Measurements from ENCODE around the gene OAS3. TPM values are rescaled to one million over a fixed set of nuclear protein-coding genes. Genes with fewer than 3 reads are reported as not detected.
A peak's percentile ranks its signal among the peaks of the same experiment; 100 is the strongest.
"Not testable (repeated sequence)": the region's sequence is repeated elsewhere in the genome, so short reads cannot be mapped to it uniquely, and the experiment has no call there.

OAS3 gene
- total RNA-seq, 2 donors from 2014 or later: 21.8 to 76.6 TPM

DNA sequence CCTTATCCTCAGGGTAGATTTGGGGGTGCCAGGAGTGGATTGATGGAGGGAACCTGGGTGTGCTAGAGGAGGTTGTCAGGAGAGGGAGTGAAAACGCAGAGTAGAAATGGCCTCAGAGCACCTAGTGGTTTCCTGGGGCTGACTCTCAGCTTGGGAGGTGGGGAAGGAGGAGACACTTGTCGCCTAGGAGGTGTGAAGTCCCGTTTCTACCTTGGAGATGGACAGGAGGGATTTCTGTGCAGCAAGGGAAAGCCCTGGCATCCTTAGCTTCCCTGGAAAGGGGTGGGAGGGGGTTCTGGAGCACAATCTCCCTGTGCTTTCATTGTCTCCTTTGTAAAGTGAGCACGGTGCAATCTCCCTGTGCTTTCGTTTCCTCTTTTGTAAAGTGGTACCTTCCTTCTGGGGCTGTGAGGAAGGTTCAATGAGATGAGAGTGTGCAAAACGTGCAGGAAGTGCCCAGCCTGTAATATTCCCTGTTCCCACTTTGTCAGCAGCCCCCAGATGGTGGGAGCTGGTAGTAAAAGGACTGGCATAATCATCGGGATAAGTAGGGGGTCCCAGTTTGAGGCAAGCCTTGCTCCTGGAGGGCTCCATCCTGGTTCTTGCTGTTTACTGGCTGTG is 1.6 kb downstream of the OAS3 start:
- ATAC-seq (peak in 1 of 2 donors; percentile 52), DNase-seq (ENCODE audit: low spot score in 2 of 2) (peak in 1 of 2 donors; percentile 21)
- H3K36me3 Mint-ChIP-seq: peaks cover 11 to 27% of the 10 kb centered on the region in 2 donors
- H3K27ac Mint-ChIP-seq: peak overlapping the region; percentile 85 to 86
- no peaks in the 10 kb centered on the region for H3K9me3 Mint-ChIP-seq

DNA sequence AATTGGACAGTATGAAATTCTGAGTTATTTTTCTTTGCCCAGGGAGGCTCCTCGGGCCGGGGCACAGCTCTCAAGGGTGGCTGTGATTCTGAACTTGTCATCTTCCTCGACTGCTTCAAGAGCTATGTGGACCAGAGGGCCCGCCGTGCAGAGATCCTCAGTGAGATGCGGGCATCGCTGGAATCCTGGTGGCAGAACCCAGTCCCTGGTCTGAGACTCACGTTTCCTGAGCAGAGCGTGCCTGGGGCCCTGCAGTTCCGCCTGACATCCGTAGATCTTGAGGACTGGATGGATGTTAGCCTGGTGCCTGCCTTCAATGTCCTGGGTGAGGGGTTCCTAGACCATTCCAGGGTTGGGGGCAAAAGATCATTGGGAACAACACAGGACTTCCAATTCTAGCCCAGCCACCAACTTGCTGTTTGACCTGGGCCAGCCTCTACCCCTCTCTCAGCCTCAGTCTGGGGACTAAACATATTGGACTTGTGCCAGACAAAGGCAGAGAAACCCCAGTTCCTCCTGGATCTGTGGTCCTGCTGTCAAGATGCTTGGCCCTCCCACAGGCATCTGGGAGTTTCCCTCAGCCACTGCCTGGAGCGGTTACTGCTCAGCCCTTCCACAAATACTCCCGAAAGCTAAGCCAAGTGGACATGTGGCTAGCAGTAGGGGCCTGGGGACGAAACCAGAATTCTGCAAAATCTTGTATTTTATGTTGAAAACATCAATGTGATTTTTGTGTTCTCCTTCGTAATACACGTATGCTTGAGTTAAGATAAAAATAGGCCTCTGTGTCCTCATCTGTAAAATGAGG is 3.5 kb downstream of the OAS3 start:
- ATAC-seq (no peak), DNase-seq (ENCODE audit: low spot score in 2 of 2) (no peak)
- peaks cover 11 to 34% of the 10 kb centered on the region in 2 donors for H3K36me3 Mint-ChIP-seq
- no peak overlapping the region for H3K27ac Mint-ChIP-seq
- H3K9me3 Mint-ChIP-seq: no peaks in the 10 kb centered on the region

DNA sequence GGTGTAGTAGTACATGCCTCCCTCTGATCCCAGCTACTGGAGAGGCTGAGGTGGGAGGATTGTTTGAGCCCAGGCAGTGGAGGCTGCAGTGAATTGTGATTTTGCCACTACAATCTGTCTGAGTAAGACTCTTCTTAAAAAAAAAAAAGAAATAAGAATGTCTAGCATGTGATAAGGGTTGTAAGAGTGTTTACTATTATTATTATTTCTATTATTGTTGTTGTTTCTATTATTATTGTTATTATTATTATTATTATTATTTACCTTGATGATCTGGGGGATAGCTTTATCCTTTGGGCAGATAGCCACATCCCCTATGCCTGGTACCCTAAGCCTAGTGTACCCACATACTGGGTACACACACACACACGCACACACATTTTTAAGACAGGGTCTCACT is 4.3 kb downstream of the OAS3 start:
- no peaks in the 10 kb centered on the region for H3K9me3 Mint-ChIP-seq
- H3K27ac Mint-ChIP-seq: no peak overlapping the region
- DNase-seq (ENCODE audit: low spot score in 2 of 2): no peak
- H3K36me3 Mint-ChIP-seq: peaks cover 11 to 42% of the 10 kb centered on the region in 2 donors
- ATAC-seq: no peak

DNA sequence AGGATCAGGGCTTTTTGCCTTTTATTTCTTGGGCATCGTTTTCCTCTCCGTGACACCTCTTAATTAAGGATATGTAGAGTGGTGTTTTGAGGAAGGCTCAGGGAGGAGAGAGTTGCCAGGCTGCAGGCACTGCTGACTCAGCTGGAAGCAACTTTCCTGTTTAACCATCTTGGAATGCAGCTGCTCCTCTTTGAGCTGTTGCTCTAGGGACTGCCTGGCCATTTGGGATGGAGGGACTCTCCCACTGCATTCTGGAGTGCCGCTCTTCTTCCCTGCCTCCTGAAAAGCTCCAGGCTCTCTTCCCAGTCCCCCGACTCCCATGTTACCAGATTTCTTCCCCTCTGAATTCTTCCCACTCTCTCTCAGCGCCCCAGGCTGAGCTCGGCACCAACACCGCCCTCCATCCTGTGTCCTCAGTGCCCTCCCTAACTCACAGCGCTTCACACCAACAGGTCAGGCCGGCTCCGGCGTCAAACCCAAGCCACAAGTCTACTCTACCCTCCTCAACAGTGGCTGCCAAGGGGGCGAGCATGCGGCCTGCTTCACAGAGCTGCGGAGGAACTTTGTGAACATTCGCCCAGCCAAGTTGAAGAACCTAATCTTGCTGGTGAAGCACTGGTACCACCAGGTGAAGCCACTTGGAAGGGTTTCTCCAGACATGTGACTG is 5.9 kb downstream of the OAS3 start:
- ATAC-seq: no peak
- DNase-seq (ENCODE audit: low spot score in 2 of 2): no peak
- Mint-ChIP-seq H3K36me3 (peaks cover 0 to 30% of the 10 kb centered on the region in 2 donors), H3K27ac (peak overlapping the region in 1 of 2 donors; percentile 9), H3K9me3 (no peaks in the 10 kb centered on the region)

DNA sequence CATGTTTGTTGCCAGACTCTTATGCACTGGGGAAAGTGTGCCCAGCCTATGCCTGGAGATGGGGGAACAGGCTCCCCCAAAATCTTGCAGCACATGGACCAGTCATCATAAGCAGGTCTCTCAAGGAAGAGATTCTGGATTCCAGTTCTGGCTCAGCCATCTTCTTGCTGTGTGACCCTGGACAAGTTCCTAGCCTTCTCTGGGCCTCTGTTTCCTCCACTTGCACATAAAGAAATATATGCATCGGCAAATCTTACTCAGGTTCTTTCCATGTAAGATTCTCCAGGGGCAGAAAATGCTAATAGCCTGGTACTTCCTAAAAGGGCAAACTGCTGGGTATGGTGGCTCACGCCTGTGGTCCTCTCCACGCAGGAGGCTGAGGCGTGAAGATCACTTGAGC is 7.2 kb downstream of the OAS3 start:
- no peaks in the 10 kb centered on the region for H3K9me3 Mint-ChIP-seq
- peaks cover 5 to 35% of the 10 kb centered on the region in 2 donors for H3K36me3 Mint-ChIP-seq
- DNase-seq (ENCODE audit: low spot score in 2 of 2) (no peak), ATAC-seq (no peak)
- H3K27ac Mint-ChIP-seq: no peak overlapping the region

DNA sequence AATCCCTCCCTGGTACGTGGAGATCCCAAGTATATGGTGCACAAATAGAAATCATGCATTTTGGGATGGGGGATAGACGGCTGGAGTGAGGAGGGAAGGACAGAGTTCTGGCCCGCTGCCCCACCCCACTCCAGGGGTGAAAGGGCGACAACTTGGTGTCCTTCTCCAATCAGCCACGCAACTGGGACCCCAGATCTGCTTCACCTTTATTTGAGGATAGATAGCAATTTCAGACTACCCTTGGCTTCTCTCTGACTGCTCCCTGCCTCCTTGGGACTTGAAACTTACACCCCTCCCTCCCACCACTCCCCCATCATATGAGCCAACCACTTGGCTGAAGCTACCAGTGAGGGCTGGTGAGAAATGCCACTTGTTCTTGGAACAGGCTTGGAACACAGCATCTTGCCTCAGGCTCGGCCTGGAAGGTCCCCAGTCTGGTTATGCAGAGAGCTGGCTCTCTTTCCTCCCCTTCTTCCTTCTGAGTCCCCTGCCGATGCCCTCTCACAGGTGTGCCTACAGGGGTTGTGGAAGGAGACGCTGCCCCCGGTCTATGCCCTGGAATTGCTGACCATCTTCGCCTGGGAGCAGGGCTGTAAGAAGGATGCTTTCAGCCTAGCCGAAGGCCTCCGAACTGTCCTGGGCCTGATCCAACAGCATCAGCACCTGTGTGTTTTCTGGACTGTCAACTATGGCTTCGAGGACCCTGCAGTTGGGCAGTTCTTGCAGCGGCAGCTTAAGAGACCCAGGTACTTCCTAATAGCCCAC is 8.1 kb downstream of the OAS3 start:
- ATAC-seq: no peak
- Mint-ChIP-seq H3K36me3 (peaks cover 5 to 36% of the 10 kb centered on the region in 2 donors), H3K9me3 (no peaks in the 10 kb centered on the region), H3K27ac (no peak overlapping the region)
- DNase-seq (ENCODE audit: low spot score in 2 of 2): no peak

DNA sequence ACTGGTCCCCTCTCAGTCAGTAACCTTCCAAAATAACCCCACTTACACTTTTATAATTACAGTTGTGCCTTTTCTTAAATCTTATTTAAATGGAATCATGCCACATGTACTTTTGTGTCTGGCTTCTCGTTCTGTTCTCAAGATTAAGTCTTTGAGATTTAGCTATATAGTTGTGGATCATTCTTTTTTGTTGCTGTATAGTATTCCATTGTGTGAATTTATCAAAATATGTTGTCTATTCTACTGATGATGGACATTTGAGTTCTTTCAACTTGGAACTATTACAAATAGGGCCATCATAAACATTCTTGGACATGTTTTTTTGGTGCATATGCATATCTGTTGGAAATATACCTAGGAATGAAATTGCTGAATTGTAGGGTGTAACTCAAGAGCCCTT is 9.0 kb downstream of the OAS3 start:
- ATAC-seq (no peak), DNase-seq (ENCODE audit: low spot score in 2 of 2) (no peak)
- H3K9me3 Mint-ChIP-seq: no peaks in the 10 kb centered on the region
- H3K27ac Mint-ChIP-seq: peak overlapping the region in 1 of 2 donors; percentile 22
- peaks cover 6 to 42% of the 10 kb centered on the region in 2 donors for H3K36me3 Mint-ChIP-seq

DNA sequence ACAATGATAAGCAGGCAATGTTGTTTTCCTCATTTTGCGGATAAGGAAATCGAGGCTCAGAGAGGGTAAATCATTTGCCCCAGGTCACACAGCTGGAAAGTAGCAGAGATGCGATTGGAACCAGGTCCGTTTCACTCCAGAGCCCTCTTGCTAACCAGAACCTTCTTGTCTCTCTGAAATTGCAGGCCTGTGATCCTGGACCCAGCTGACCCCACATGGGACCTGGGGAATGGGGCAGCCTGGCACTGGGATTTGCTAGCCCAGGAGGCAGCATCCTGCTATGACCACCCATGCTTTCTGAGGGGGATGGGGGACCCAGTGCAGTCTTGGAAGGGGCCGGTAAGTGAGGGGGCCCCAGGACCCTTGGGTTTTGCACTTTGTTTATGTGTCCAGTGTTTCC is 9.5 kb downstream of the OAS3 start:
- Mint-ChIP-seq H3K27ac (no peak overlapping the region), H3K9me3 (no peaks in the 10 kb centered on the region), H3K36me3 (peaks cover 11 to 47% of the 10 kb centered on the region in 2 donors)
- ATAC-seq (no peak), DNase-seq (ENCODE audit: low spot score in 2 of 2) (no peak)

DNA sequence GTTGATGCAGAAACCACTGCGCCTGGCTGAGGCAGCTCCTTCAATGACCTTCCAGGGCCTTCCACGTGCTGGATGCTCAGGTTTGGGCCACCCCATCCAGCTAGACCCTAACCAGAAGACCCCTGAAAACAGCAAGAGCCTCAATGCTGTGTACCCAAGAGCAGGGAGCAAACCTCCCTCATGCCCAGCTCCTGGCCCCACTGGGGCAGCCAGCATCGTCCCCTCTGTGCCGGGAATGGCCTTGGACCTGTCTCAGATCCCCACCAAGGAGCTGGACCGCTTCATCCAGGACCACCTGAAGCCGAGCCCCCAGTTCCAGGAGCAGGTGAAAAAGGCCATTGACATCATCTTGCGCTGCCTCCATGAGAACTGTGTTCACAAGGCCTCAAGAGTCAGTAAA is 10.5 kb downstream of the OAS3 start:
- peaks cover 17 to 53% of the 10 kb centered on the region in 2 donors for H3K36me3 Mint-ChIP-seq
- no peaks in the 10 kb centered on the region for H3K9me3 Mint-ChIP-seq
- ATAC-seq: no peak
- DNase-seq (ENCODE audit: low spot score in 2 of 2): no peak
- no peak overlapping the region for H3K27ac Mint-ChIP-seq

DNA sequence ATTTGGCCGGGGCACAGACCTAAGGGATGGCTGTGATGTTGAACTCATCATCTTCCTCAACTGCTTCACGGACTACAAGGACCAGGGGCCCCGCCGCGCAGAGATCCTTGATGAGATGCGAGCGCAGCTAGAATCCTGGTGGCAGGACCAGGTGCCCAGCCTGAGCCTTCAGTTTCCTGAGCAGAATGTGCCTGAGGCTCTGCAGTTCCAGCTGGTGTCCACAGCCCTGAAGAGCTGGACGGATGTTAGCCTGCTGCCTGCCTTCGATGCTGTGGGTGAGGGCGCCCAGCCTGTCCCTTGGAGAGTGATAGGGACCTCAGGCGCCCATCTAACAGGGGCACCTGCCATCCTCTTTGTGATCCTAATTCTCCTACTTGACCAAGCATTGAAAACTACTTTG is 12.4 kb downstream of the OAS3 start:
- H3K9me3 Mint-ChIP-seq: no peaks in the 10 kb centered on the region
- no peak overlapping the region for H3K27ac Mint-ChIP-seq
- peaks cover 17 to 55% of the 10 kb centered on the region in 2 donors for H3K36me3 Mint-ChIP-seq
- ATAC-seq (no peak), DNase-seq (ENCODE audit: low spot score in 2 of 2) (no peak)

DNA sequence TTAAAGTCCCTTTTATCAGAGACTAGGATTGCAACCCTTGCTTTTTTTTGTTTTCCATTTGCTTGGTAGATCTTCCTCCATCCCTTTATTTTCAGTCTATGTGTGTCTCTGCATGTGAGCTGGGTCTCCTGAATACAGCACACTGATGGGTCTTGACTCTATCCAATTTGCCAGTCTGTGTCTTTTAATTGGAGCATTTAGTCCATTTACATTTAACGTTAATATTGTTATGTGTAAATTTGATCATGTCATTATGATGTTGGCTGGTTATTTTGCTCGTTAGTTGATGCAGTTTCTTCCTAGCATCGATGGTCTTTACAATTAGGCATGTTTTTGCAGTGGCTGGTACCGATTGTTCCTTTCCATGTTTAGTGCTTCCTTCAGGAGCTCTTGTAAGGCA is 18.9 kb downstream of the OAS3 start:
- not testable (repeated sequence) for DNase-seq (ENCODE audit: low spot score in 2 of 2); ATAC-seq; H3K27ac Mint-ChIP-seq
- peaks cover 7 to 21% of the 10 kb centered on the region in 2 donors for H3K9me3 Mint-ChIP-seq
- H3K36me3 Mint-ChIP-seq: peaks cover 65 to 88% of the 10 kb centered on the region in 2 donors

DNA sequence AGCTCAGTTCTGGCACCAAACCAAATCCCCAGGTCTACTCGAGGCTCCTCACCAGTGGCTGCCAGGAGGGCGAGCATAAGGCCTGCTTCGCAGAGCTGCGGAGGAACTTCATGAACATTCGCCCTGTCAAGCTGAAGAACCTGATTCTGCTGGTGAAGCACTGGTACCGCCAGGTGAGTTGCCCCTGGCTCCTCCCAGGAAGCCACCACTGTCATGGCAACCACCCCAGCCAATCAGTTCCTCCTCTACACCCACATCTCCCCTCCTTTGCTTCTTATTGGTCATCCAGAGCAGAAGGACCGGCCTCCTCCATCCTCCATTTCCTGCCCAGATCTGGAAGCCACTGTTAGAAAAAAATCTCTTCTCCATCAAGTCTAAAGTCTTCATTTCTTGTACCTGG is 22.8 kb downstream of the OAS3 start:
- DNase-seq (ENCODE audit: low spot score in 2 of 2) (no peak), ATAC-seq (peak in 1 of 2 donors; percentile 38)
- H3K36me3 Mint-ChIP-seq: peaks cover 54 to 78% of the 10 kb centered on the region in 2 donors
- peaks cover 7 to 21% of the 10 kb centered on the region in 2 donors for H3K9me3 Mint-ChIP-seq
- H3K27ac Mint-ChIP-seq: no peak overlapping the region

DNA sequence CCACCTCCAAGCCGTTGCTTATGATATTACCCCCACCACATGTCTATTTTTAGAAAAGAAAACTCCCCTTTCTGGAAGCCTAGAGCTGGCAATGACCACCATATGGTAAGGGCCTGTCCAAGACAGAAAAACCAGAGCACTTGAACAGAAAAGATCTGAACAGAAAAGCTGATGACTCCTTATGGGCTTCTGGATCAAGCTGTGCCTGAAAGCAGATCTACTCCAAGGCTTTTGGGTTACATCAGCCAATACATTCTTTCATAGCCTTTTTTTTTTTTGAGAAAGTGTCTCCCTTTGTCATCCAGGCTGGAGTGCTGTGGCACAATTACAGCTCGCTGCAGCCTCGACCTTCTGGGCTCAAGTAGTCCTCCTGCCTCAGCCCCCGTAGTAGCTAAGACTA is 23.3 kb downstream of the OAS3 start:
- Mint-ChIP-seq H3K27ac (no peak overlapping the region), H3K36me3 (peaks cover 49 to 78% of the 10 kb centered on the region in 2 donors), H3K9me3 (peaks cover 7 to 21% of the 10 kb centered on the region in 2 donors)
- no peak for ATAC-seq
- no peak for DNase-seq (ENCODE audit: low spot score in 2 of 2)

DNA sequence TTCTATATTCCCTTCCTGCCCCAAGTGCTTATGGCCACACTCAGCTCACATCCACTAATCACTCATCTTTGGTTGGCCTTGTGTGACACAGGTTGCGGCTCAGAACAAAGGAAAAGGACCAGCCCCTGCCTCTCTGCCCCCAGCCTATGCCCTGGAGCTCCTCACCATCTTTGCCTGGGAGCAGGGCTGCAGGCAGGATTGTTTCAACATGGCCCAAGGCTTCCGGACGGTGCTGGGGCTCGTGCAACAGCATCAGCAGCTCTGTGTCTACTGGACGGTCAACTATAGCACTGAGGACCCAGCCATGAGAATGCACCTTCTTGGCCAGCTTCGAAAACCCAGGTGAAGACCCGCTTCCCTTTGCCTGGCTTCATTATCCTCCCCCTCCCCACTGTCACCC is 24.3 kb downstream of the OAS3 start:
- no peak for DNase-seq (ENCODE audit: low spot score in 2 of 2)
- Mint-ChIP-seq H3K27ac (no peak overlapping the region), H3K9me3 (peaks cover 4 to 21% of the 10 kb centered on the region in 2 donors), H3K36me3 (peaks cover 40 to 71% of the 10 kb centered on the region in 2 donors)
- ATAC-seq: no peak

DNA sequence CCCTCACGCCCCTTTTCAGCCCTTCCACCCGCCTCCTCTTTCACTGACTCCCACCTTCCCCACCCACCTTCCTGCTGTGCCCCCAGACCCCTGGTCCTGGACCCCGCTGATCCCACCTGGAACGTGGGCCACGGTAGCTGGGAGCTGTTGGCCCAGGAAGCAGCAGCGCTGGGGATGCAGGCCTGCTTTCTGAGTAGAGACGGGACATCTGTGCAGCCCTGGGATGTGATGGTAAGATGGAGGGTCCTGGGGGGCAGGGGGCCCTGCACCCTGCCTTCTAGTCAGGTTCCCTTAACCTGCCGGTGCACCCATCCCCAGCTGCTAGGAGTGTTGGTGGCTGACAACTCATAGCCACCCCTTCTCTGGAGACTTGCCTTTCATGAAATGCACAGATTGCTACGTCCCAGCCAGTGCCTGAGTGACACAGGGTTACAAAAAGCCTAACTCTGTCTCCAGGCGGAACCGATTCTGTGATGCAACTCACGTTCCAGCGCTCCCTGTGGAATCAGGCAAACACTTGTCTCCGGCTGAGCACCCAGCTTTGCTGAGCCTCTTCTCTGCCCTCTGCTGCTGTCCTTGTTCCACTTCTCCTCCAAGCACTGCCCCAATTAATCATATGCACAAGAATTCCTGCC is 25.1 kb downstream of the OAS3 start:
- DNase-seq (ENCODE audit: low spot score in 2 of 2) (no peak), ATAC-seq (no peak)
- no peak overlapping the region for H3K27ac Mint-ChIP-seq
- peaks cover 4 to 15% of the 10 kb centered on the region in 2 donors for H3K9me3 Mint-ChIP-seq
- H3K36me3 Mint-ChIP-seq: peaks cover 33 to 68% of the 10 kb centered on the region in 2 donors

DNA sequence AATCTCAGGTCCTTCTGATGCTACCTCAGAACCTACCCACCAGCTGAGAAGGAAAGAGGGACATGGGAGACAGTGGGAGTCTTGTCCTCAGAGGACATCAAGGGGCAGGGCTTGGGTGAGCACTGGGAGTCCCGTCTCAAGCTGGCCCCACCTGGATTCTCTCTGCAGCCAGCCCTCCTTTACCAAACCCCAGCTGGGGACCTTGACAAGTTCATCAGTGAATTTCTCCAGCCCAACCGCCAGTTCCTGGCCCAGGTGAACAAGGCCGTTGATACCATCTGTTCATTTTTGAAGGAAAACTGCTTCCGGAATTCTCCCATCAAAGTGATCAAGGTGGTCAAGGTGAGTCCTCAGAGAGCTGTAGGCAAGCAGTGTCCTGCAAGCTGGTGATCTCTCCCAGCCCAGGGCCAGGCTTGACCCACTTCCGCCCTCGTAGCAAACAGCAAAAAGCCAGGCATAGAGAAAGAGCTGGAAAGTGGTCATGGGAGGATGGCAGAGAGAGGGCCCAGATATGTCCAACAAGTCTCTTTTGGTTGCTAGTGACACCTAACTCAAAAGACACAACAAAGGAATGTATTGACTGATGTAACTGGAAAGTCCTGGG is 25.9 kb downstream of the OAS3 start:
- no peak for DNase-seq (ENCODE audit: low spot score in 2 of 2)
- H3K36me3 Mint-ChIP-seq: peaks cover 28 to 68% of the 10 kb centered on the region in 2 donors
- H3K27ac Mint-ChIP-seq: no peak overlapping the region
- H3K9me3 Mint-ChIP-seq: peaks cover 4 to 15% of the 10 kb centered on the region in 2 donors
- ATAC-seq: no peak

Measured in activated naive CD4-positive, alpha-beta T cell treated with anti-CD3 and anti-CD28 coated beads, Interleukin-2, amount 50 U/mL, for 72 hours (primary cell).